ENCODE measurements around the gene PPM1M. TPM values are rescaled to one million over a fixed set of nuclear protein-coding genes. Genes with fewer than 3 reads are reported as not detected.
"Not testable (repeated sequence)": the region's sequence is repeated elsewhere in the genome, so short reads cannot be mapped to it uniquely, and the experiment has no call there.

The PPM1M gene
- total RNA-seq, 1 donor from 2014 or later: 59.5 TPM

DNA sequence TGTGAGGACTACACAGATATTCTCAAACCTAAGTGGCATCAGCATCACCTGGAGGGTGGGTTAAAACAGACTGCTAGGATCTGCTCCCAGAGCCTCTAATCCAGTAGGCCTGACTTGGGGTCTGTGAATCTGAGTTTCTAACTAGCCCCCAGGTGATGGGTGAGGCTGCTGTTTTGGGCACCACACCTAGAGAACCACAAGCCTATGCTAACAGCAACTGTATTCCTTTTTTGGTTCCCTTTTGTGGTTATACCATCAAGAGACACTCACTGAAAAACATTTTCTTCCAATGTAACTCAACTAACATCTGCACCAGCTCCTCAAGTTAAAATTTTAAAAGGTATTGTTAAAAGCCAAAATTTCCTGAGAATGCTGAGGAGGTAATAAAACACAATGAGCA lies 16.9 kb downstream of the PPM1M start:
- intact Hi-C loops (cut with micrococcal nuclease): no loop called here
- H3K9me3 Mint-ChIP-seq: no peaks in the 10 kb centered on the region
- H3K4me3 Mint-ChIP-seq: peak overlapping the region; percentile 6
- no peaks in the 10 kb centered on the region for H3K27me3 Mint-ChIP-seq (ENCODE audit: insufficient read depth)
- DNase-seq (ENCODE audit: low spot score): no peak
- peaks cover 76% of the 10 kb centered on the region for H3K4me1 Mint-ChIP-seq (ENCODE audit: low read depth)
- no peak overlapping the region for H3K27ac Mint-ChIP-seq
- peaks cover 76% of the 10 kb centered on the region for H3K36me3 Mint-ChIP-seq (ENCODE audit: low read depth)

DNA sequence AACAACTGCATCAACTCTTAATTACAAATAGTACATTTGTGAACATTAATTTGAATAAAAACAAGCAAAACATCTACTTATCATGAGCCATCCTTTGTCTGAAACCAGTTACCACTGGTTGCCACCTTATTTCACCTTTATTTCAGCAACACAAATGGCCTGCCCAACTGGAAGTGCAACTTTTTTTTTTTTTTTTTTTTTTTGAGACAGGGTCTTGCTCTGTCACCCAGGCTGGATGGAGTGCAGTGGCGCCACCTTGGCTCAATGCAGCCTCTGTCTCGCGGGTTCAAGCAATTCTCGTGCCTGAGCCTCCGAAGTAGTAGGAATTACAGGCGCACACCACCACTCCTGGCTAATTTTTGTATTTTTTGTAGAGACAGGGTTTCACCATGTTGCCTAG lies 19.8 kb downstream of the PPM1M start:
- H3K36me3 Mint-ChIP-seq (ENCODE audit: low read depth): peaks cover 72% of the 10 kb centered on the region
- no peaks in the 10 kb centered on the region for H3K27me3 Mint-ChIP-seq (ENCODE audit: insufficient read depth)
- H3K27ac Mint-ChIP-seq: peak overlapping the region; percentile 47
- DNase-seq (ENCODE audit: low spot score): no peak
- intact Hi-C loops (cut with micrococcal nuclease): no loop called here
- no peaks in the 10 kb centered on the region for H3K9me3 Mint-ChIP-seq
- no peak overlapping the region for H3K4me3 Mint-ChIP-seq
- peaks cover 76% of the 10 kb centered on the region for H3K4me1 Mint-ChIP-seq (ENCODE audit: low read depth)

DNA sequence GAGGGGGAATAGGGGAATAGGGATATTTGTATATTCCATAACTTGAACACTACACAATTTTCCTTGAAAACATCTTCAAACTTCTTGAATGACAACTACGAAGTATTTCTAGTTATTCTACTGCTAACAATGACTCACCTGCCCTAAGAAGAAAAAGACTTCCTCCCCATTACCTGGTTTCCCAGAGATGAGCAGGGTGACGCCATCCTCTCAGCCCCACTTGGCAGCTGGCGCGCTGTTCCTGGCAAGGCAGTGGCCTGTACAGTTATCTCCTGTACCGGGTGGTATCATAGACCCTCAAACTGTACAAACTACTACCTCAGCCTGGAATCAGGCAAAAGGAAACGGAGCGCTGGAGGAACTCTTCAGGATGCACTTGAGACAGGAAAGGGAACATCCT lies 22.5 kb downstream of the PPM1M start:
- H3K27ac Mint-ChIP-seq: peak overlapping the region; percentile 88
- H3K36me3 Mint-ChIP-seq (ENCODE audit: low read depth): peaks cover 67% of the 10 kb centered on the region
- no peaks in the 10 kb centered on the region for H3K27me3 Mint-ChIP-seq (ENCODE audit: insufficient read depth)
- peak overlapping the region; percentile 71 for H3K4me3 Mint-ChIP-seq
- peaks cover 71% of the 10 kb centered on the region for H3K4me1 Mint-ChIP-seq (ENCODE audit: low read depth)
- no peak for DNase-seq (ENCODE audit: low spot score)
- intact Hi-C loops (cut with micrococcal nuclease): no loop called here
- H3K9me3 Mint-ChIP-seq: no peaks in the 10 kb centered on the region

GRCh38 chr3:52269776-52270175 lies 24.2 kb downstream of the PPM1M start:
- Mint-ChIP-seq H3K36me3 (ENCODE audit: low read depth) (peaks cover 67% of the 10 kb centered on the region), H3K4me3 (peak overlapping the region; percentile 81), H3K9me3 (no peaks in the 10 kb centered on the region), H3K27ac (peak overlapping the region; percentile 88), H3K4me1 (ENCODE audit: low read depth) (peaks cover 71% of the 10 kb centered on the region), H3K27me3 (ENCODE audit: insufficient read depth) (no peaks in the 10 kb centered on the region)
- intact Hi-C loops (cut with micrococcal nuclease): loop anchor here (1.0 to 10.0 kb wide), 4 partner anchors 9 to 835 kb away; partner anchors contain the start of genes GNL3, PBRM1 and WDR82
- no peak for DNase-seq (ENCODE audit: low spot score)

DNA sequence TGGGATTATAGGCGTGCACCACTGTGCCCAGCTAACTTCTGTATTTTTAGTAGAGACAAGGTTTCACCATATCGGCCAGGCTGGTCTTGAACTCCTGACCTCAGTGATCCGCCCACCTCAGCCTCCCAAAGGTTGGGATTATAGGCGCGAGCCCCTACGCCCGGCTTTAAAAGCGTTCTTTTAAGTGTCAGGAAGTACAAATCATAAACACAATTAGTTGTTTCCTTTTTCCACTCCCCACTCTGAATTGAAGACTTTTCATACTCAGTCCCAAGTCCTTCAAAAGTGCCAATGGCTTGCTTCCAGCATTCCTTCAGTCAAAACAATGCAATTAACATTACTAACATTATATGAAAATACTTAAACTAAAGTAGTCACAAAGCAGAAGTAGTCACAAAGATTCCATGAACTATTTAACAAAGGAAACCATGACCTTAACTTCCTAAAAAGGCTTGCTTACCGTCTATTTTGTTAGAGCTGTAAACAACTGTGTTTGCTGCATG lies 24.7 kb downstream of the PPM1M start:
- Mint-ChIP-seq H3K9me3 (no peaks in the 10 kb centered on the region), H3K27ac (peak overlapping the region; percentile 88), H3K4me3 (peak overlapping the region; percentile 81), H3K27me3 (ENCODE audit: insufficient read depth) (no peaks in the 10 kb centered on the region), H3K4me1 (ENCODE audit: low read depth) (peaks cover 76% of the 10 kb centered on the region), H3K36me3 (ENCODE audit: low read depth) (peaks cover 65% of the 10 kb centered on the region)
- DNase-seq (ENCODE audit: low spot score): no peak
- intact Hi-C loops (cut with micrococcal nuclease): loop anchor here (1.0 to 10.0 kb wide), 4 partner anchors 8 to 834 kb away; partner anchors contain the start of genes GNL3, PBRM1 and WDR82

DNA sequence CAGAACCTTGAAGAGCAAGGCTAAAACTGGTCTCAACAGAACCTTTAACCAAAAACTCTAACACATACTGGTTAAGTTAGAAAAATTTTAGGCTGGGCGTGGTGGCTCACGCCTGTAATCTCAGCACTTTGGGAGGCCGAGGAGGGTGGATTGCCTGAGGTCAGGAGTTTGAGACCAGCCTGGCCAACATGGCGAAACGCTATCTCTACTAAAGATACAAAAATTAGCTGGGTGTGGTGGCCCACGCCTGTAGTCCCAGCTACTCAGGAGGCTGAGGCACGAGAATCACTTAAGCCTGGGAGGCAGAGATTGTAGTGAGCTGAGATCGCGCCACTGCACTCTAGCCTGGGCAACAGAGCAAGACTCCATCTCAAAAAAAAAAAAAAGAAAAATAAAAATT lies 26.6 kb downstream of the PPM1M start:
- Mint-ChIP-seq H3K36me3 (ENCODE audit: low read depth) (peaks cover 69% of the 10 kb centered on the region), H3K4me1 (ENCODE audit: low read depth) (peaks cover 83% of the 10 kb centered on the region), H3K4me3 (peak overlapping the region; percentile 81), H3K27ac (peak overlapping the region; percentile 88)
- intact Hi-C loops (cut with micrococcal nuclease): loop anchor here (10.0 kb wide), 2 partner anchors 413 to 833 kb away; partner anchors contain the start of genes GNL3 and PBRM1
- H3K27me3 Mint-ChIP-seq (ENCODE audit: insufficient read depth); H3K9me3 Mint-ChIP-seq; DNase-seq (ENCODE audit: low spot score): not testable (repeated sequence)

DNA sequence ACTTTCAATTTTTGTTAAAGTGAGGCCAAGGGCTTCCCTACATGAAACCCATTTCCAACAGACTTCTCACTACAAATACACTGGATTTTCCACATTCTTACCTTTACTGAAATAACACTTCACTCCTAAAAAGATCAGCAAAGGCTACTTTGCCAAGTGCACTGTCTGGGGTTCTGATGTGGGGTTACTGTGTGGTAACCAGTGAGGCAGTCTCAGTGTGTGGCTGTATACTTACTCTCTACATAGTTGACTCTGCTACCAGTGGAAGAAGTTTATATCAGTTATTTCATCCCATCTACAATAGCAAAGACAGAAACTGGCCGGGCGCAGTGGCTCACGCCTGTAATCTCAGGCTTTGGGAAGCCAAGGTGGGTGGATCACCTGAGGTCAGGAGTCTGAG lies 27.3 kb downstream of the PPM1M start:
- peak overlapping the region; percentile 90 for H3K27ac Mint-ChIP-seq
- intact Hi-C loops (cut with micrococcal nuclease): loop anchor here (10.0 kb wide), 2 partner anchors 412 to 832 kb away; partner anchors contain the start of genes GNL3 and PBRM1
- H3K4me3 Mint-ChIP-seq: peak overlapping the region; percentile 97
- H3K4me1 Mint-ChIP-seq (ENCODE audit: low read depth): peaks cover 77% of the 10 kb centered on the region
- peaks cover 68% of the 10 kb centered on the region for H3K36me3 Mint-ChIP-seq (ENCODE audit: low read depth)
- no peaks in the 10 kb centered on the region for H3K9me3 Mint-ChIP-seq
- no peaks in the 10 kb centered on the region for H3K27me3 Mint-ChIP-seq (ENCODE audit: insufficient read depth)
- DNase-seq (ENCODE audit: low spot score): no peak

- Mint-ChIP-seq H3K27ac (peak overlapping the region; percentile 90), H3K4me1 (ENCODE audit: low read depth) (peaks cover 76% of the 10 kb centered on the region), H3K4me3 (peak overlapping the region; percentile 97), H3K36me3 (ENCODE audit: low read depth) (peaks cover 63% of the 10 kb centered on the region)
- not testable (repeated sequence) for DNase-seq (ENCODE audit: low spot score); H3K27me3 Mint-ChIP-seq (ENCODE audit: insufficient read depth); H3K9me3 Mint-ChIP-seq
- intact Hi-C loops (cut with micrococcal nuclease): loop anchor here (10.0 kb wide), 2 partner anchors 410 to 830 kb away; partner anchors contain the start of genes GNL3 and PBRM1
Observed at GRCh38 chr3:52274781-52275180, 29.2 kb downstream of the PPM1M start.

GRCh38 chr3:52277071-52277964 lies 31.8 kb downstream of the PPM1M start:
- H3K9me3 Mint-ChIP-seq: no peaks in the 10 kb centered on the region
- H3K27me3 Mint-ChIP-seq (ENCODE audit: insufficient read depth): no peaks in the 10 kb centered on the region
- peaks cover 46% of the 10 kb centered on the region for H3K36me3 Mint-ChIP-seq (ENCODE audit: low read depth)
- peak overlapping the region; percentile 97 for H3K4me3 Mint-ChIP-seq
- peak; percentile 63 for DNase-seq (ENCODE audit: low spot score)
- intact Hi-C loops (cut with micrococcal nuclease): loop anchor here (1.0 to 10.0 kb wide), 4 partner anchors 24 to 827 kb away; partner anchors contain the start of genes GNL3 and PBRM1
- H3K27ac Mint-ChIP-seq: peak overlapping the region; percentile 98
- H3K4me1 Mint-ChIP-seq (ENCODE audit: low read depth): peaks cover 71% of the 10 kb centered on the region

DNA sequence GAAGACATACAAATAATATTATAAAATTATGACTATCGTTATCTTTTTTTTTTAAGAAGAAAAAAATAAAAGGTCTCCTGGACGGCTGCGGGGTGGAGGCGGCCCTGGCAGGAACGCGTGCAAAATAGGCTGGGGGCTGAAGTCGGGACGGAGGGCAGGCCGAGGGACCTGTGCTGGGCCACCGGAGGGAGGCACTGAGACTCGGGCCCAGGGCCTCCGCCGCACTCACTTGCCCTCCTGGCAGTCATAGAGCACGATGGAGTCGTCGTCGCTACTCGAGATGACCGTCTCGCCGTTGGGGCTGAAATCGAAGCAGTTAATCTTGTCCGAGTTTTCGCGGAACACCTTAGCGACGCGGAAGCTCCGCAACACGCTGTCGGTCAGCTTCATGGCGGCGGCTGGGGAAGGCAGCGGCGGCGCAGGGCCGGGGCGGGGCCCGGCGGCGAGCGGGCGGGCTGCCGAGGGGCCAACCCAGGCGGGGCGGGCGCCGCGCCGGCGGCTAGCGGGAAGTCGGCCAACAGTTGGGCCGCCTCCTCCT lies 32.5 kb downstream of the PPM1M start:
- Mint-ChIP-seq H3K27ac (peak overlapping the region; percentile 99), H3K4me3 (peak overlapping the region; percentile 97), H3K9me3 (no peaks in the 10 kb centered on the region), H3K4me1 (ENCODE audit: low read depth) (peaks cover 71% of the 10 kb centered on the region), H3K36me3 (ENCODE audit: low read depth) (peaks cover 42% of the 10 kb centered on the region), H3K27me3 (ENCODE audit: insufficient read depth) (no peaks in the 10 kb centered on the region)
- intact Hi-C loops (cut with micrococcal nuclease): loop anchor here (1.0 to 10.0 kb wide), 8 partner anchors 8 to 827 kb away; partner anchors contain the start of genes GLYCTK, GNL3, PBRM1 and POC1A
- peak; percentile 73 for DNase-seq (ENCODE audit: low spot score)

- H3K4me1 Mint-ChIP-seq (ENCODE audit: low read depth): peaks cover 70% of the 10 kb centered on the region
- H3K27ac Mint-ChIP-seq: peak within 1 kb of the TSS; percentile 99
- no peaks in the 10 kb centered on the region for H3K9me3 Mint-ChIP-seq
- H3K36me3 Mint-ChIP-seq (ENCODE audit: low read depth): peaks cover 38% of the 10 kb centered on the region
- H3K4me3 Mint-ChIP-seq: peak within 1 kb of the TSS; percentile 97
- intact Hi-C loops (cut with micrococcal nuclease): loop anchor here (1.0 to 10.0 kb wide), 7 partner anchors 8 to 826 kb away; partner anchors contain the start of genes GLYCTK, GNL3, PBRM1 and POC1A
- DNase-seq (ENCODE audit: low spot score): peak; percentile 95
- H3K27me3 Mint-ChIP-seq (ENCODE audit: insufficient read depth): no peaks in the 10 kb centered on the region
Observed at GRCh38 chr3:52278510-52279069, 33.0 kb downstream of the PPM1M start, which contains the start of gene WDR82. Gene WDR82 (minus strand): TSS chr3:52278649. CDS start chr3:52278361, 288 bp downstream.

- Mint-ChIP-seq H3K27me3 (ENCODE audit: insufficient read depth) (no peaks in the 10 kb centered on the region), H3K36me3 (ENCODE audit: low read depth) (peaks cover 28% of the 10 kb centered on the region), H3K27ac (peak overlapping the region; percentile 99), H3K4me3 (peak overlapping the region; percentile 96), H3K9me3 (no peaks in the 10 kb centered on the region), H3K4me1 (ENCODE audit: low read depth) (peaks cover 69% of the 10 kb centered on the region)
- no peak for DNase-seq (ENCODE audit: low spot score)
- intact Hi-C loops (cut with micrococcal nuclease): loop anchor here (1.0 to 10.0 kb wide), 5 partner anchors 125 to 825 kb away; partner anchors contain the start of genes GNL3, PBRM1, POC1A and TEX264
Observed at GRCh38 chr3:52279596-52279995, 34.0 kb downstream of the PPM1M start.
